ENCODE results near the gene AP1S3.

Gene AP1S3

GRCh38 chr2:223855426-223855825, 18.0 kb upstream of the AP1S3 start:
- H3K9me3 ChIP-seq (ENCODE audit: insufficient read depth, low read depth, low read length), result no peaks in the 10 kb centered on the region
- no peak overlapping the region for H3K4me2 ChIP-seq (ENCODE audit: low read depth, low read length, poor library complexity, severe bottlenecking)
- no peaks in the 10 kb centered on the region for H3K9me2 ChIP-seq (replicated peaks; ENCODE audit: low read depth, low read length)
- H3K36me3 ChIP-seq (ENCODE audit: insufficient read depth, low read length), result no peaks in the 10 kb centered on the region
- H3K4me1 ChIP-seq (ENCODE audit: insufficient read depth, low read length, poor library complexity, severe bottlenecking), result peaks cover 8% of the 10 kb centered on the region
- H3K9ac ChIP-seq (ENCODE audit: low read depth, low read length, poor library complexity, severe bottlenecking), result no peak overlapping the region
- no peak overlapping the region for H2AFZ ChIP-seq (ENCODE audit: low read length)
- no peaks in the 10 kb centered on the region for H3K79me2 ChIP-seq (ENCODE audit: insufficient read depth, low read length)
- H3K4me3 ChIP-seq (ENCODE audit: low read length, poor library complexity, severe bottlenecking), result no peak overlapping the region
- H3K27me3 ChIP-seq (ENCODE audit: insufficient read depth, low read length, poor library complexity, severe bottlenecking), result no peaks in the 10 kb centered on the region
- H4K20me1 ChIP-seq (ENCODE audit: insufficient read depth, low read length, poor library complexity, severe bottlenecking), result no peaks in the 10 kb centered on the region
- no peak for TF ChIP-seq EZH2phosphoT487 (IDR thresholded peaks at IDR 0.05; ENCODE audit: borderline replicate concordance)
- no peak for TF ChIP-seq CTCF (conservative IDR thresholded peaks at IDR 0.05; ENCODE audit: low read length)
- H3F3A ChIP-seq (ENCODE audit: low read depth), result no peaks in the 10 kb centered on the region

GRCh38 chr2:223854741-223855140, 17.4 kb upstream of the AP1S3 start:
- H3K4me2 ChIP-seq (ENCODE audit: low read depth, low read length, poor library complexity, severe bottlenecking), result no peak overlapping the region

GRCh38 chr2:223853425-223853837, 16.0 kb upstream of the AP1S3 start:
- 0 out of 2 replicates have a peak, but pooled peaks cover 4% of the 10 kb centered on the region for H3K9me3 ChIP-seq (ENCODE audit: insufficient read depth, low read depth, low read length)
- no peak overlapping the region for H3K4me2 ChIP-seq (ENCODE audit: low read depth, low read length, poor library complexity, severe bottlenecking)
- H3F3A ChIP-seq (ENCODE audit: low read depth), result no peaks in the 10 kb centered on the region
- no peaks in the 10 kb centered on the region for H3K4me1 ChIP-seq (ENCODE audit: insufficient read depth, low read length, poor library complexity, severe bottlenecking)
- no peaks in the 10 kb centered on the region for H3K79me2 ChIP-seq (ENCODE audit: insufficient read depth, low read length)
- H3K36me3 ChIP-seq (ENCODE audit: insufficient read depth, low read length), result no peaks in the 10 kb centered on the region
- no peaks in the 10 kb centered on the region for H3K27me3 ChIP-seq (ENCODE audit: insufficient read depth, low read length, poor library complexity, severe bottlenecking)
- no peak overlapping the region for H3K4me3 ChIP-seq (ENCODE audit: low read length, poor library complexity, severe bottlenecking)
- no peak for TF ChIP-seq EZH2phosphoT487 (IDR thresholded peaks at IDR 0.05; ENCODE audit: borderline replicate concordance)
- no peak for TF ChIP-seq CTCF (conservative IDR thresholded peaks at IDR 0.05; ENCODE audit: low read length)
- H3K9me2 ChIP-seq (replicated peaks; ENCODE audit: low read depth, low read length), result no peaks in the 10 kb centered on the region
- no peak overlapping the region for H2AFZ ChIP-seq (ENCODE audit: low read length)
- no peaks in the 10 kb centered on the region for H4K20me1 ChIP-seq (ENCODE audit: insufficient read depth, low read length, poor library complexity, severe bottlenecking)
- H3K9ac ChIP-seq (ENCODE audit: low read depth, low read length, poor library complexity, severe bottlenecking), result no peak overlapping the region

More at GRCh38 chr2:223854741-223855140, 17.4 kb upstream of the AP1S3 start:
- H3K9me3 ChIP-seq (ENCODE audit: insufficient read depth, low read depth, low read length), result no peaks in the 10 kb centered on the region
- H3K79me2 ChIP-seq (ENCODE audit: insufficient read depth, low read length), result no peaks in the 10 kb centered on the region
- no peak overlapping the region for H3K9ac ChIP-seq (ENCODE audit: low read depth, low read length, poor library complexity, severe bottlenecking)
- H3F3A ChIP-seq (ENCODE audit: low read depth), result no peaks in the 10 kb centered on the region
- H3K4me1 ChIP-seq (ENCODE audit: insufficient read depth, low read length, poor library complexity, severe bottlenecking), result peaks cover 8% of the 10 kb centered on the region
- H3K9me2 ChIP-seq (replicated peaks; ENCODE audit: low read depth, low read length), result no peaks in the 10 kb centered on the region
- H4K20me1 ChIP-seq (ENCODE audit: insufficient read depth, low read length, poor library complexity, severe bottlenecking), result no peaks in the 10 kb centered on the region
- no peak overlapping the region for H2AFZ ChIP-seq (ENCODE audit: low read length)
- TF ChIP-seq CTCF (conservative IDR thresholded peaks at IDR 0.05; ENCODE audit: low read length), result no peak
- TF ChIP-seq EZH2phosphoT487 (IDR thresholded peaks at IDR 0.05; ENCODE audit: borderline replicate concordance), result no peak
- no peaks in the 10 kb centered on the region for H3K36me3 ChIP-seq (ENCODE audit: insufficient read depth, low read length)
- no peak overlapping the region for H3K4me3 ChIP-seq (ENCODE audit: low read length, poor library complexity, severe bottlenecking)
- no peaks in the 10 kb centered on the region for H3K27me3 ChIP-seq (ENCODE audit: insufficient read depth, low read length, poor library complexity, severe bottlenecking)

Data from Loucy (cell line).